Nucleus accumbens (tissue), 56 donors: ENCODE data around the gene SPDEF.

Experiments
- DNase-seq, 56 donors: peaks; one replicate each; lab custom pipeline; 2025; lab: John Stamatoyannopoulos, UW

The SPDEF gene

GRCh38 chr6:34547701-34548644, 8.2 kb downstream of the SPDEF start:
- DNase-seq: no peak

DNA sequence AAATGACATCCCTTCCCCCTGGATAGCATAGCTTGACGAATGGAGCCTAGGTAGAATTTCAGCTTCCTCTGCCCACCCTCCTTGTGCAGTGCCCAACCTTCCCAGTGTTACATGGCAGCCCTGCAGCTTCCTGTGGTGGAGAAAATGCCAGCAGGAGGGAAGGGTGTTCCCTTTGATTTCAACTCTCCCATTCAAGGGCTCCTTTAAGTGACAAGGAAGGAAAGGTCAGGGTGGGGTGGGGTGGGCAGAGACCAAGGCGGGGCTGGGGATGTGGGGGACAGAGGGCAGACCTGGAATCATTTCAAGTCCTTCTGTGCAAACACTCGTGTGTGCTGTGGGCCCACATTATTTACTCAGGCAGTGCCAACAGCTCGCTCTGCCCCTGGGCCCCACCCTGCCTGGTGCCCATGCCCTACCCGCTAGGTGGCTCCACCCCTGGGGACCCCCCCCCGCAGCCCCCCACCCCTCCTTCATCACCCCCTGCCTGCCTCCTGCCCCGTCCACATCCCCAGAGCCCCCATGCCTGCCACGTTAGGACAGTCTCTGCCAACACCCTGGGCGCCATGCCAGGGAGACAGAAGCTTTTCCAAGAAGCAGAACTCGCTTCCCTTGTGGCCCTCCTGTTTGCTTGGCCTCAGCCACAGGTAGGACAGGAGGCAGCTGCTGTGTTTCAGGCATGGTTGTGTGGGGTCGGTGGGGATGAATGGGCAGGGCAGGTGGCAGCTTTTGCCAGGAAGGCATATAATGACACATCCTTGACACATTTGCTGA, 9.4 kb downstream of the SPDEF start:
- DNase-seq: peak in 27 of 56 donors; percentile 2 to 73 (median 26)

- DNase-seq: no peak
Observed at GRCh38 chr6:34544776-34545471, 11.2 kb downstream of the SPDEF start.

DNA sequence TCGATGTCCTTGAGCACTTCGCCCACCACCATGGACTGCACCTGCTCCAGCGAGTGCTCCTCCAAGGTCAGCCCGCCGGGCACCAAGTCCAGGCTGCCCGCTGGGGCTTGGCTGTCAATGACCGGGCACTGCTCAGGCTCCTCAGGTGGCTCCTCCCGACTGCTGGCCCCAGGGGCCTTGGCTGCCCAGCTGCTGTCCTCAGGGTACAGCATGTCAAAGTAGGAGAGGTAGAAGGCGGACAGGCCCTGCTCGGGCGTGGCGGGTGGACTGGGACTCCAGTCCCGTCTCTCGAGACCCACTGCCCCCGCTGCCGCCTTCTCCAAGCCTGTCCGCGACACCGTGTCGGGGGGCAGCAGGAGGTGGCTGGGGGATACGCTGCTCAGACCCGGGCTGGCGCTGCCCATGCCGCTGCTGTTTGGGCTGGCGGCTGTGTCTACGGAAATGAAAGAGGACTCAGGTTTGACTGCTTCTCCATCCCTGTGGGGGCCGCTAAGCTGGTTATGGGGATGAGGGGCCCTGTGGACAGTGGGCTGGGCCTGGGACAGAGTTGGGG, 12.0 kb downstream of the SPDEF start:
- DNase-seq: no peak

DNA sequence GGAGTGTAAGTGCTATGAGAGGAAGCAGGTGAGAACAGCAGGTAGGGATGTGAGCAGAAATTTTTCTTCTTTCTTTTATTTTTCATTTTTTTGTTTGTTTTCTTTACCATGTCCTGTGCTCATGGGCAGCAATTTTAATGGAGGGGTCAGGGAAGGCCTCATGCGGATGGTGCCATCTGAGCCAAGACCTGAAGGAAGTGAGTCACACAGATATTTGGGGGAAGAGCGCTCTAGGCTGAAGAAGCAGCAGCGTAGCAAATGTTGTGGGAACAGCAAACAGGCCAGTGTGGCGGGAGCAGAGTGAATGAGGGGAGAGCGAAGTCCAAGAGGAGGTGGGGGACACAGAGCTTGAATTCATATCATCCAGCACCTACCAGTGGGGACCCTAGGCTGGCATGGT, 12.7 kb downstream of the SPDEF start:
- DNase-seq: no peak

- no peak for DNase-seq
Observed at GRCh38 chr6:34540841-34541240, 15.3 kb downstream of the SPDEF start.

DNA sequence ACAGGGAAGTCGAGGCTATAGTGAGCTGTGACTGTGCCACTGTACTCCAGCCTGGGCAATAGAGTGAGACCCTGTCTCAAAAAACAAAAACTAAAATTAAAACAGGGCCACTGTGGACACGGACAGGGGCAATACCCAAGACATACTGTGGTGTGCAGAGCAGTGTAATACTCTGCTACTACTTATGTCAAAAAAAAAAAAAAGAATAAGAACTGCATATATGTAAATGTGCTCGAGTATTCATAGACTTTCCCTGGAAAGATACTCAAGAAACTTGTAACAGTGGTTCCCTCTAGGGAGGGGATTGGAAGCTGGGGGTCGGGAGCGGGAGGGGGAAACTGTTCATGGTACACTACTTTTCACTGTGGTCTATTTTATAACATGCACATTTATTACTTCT, 15.9 kb downstream of the SPDEF start:
- no peak for DNase-seq

DNA sequence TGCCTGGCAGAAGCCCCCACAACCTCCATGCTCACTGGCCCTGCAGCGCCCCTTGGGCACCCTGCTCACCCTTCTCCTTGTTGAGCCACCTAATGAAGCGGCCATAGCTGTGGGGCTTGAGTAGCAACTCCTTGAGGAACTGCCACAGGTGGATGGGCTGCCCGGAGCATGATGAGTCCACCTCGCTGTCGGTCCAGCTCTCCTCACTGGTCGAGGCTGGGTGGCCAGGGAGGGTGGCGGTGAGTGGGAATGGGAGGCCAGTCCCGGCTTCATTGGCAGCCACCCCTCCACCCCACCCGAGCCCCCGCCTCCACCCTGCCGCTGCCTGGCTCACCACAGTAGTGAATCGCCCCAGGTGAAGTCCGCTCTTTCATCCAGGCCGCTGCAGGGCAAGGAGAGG, 16.9 kb downstream of the SPDEF start:
- no peak for DNase-seq

GRCh38 chr6:34538581-34538980, 17.5 kb downstream of the SPDEF start:
- DNase-seq: no peak

GRCh38 chr6:34537922-34538550, 18.1 kb downstream of the SPDEF start:
- no peak for DNase-seq

GRCh38 chr6:34536959-34537848, 18.9 kb downstream of the SPDEF start:
- DNase-seq: no peak

DNA sequence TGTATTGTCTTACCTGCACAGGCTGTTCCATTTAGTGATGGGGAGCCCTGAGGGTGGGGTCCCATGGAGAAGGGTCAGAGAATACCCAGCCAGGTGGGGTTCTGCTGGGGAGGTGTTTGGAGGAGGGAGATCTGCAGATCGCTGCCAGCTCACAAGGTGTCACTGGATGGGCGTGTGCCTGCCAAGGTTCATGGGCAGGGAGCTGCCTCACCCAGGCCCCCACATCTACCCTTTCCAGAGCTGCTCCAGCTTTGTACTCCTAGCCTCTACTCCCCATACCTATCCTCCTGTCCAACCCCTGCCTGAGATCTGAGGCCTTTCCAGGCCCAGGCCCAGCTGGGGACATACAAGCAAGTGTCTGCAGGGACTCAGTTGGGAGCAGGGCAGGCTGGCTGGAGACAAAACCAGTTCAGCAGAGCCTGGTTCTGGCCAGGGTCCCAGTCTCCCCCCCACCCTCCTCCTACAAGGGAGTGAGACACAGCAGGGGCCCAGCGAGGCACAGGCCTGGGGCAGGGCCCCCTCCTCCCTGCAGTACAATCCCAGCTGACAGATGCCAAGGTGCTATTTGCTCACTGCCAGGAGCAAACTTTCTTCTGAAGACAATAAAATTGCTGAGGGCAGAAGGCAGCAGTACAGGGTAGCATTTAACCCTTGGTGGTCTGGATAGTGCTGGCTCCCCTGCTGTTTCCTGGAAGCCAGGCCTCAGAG, 19.7 kb downstream of the SPDEF start:
- DNase-seq: peak in 17 of 56 donors; percentile 2 to 42 (median 17)

- peak in 1 of 56 donors; percentile 18 for DNase-seq
Observed at GRCh38 chr6:34535646-34536045, 20.5 kb downstream of the SPDEF start.

GRCh38 chr6:34535199-34535598, 20.9 kb downstream of the SPDEF start:
- DNase-seq: no peak

DNA sequence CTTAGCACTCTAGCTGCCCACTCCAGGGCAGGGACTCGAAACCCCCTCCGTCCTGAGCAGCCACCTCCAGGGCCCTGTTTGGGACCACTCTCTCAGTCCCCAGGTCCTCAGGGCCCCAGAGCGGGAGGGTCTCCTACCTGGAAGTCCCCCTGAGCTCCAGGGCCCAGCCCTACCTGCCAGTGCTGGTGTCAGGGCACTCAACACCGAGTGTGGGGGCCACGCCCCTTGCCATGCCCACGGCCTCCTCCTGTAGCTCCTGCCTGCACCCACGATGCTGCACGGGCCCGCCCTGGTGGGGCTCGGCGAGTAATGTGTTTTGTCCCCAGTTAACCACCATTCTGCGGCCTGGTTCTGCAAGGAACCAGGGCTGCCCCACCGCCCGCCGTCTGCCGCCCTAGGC, 21.5 kb downstream of the SPDEF start:
- DNase-seq: no peak

GRCh38 chr6:34534146-34534545, 22.0 kb downstream of the SPDEF start:
- DNase-seq: no peak

GRCh38 chr6:34532230-34532629, 23.9 kb downstream of the SPDEF start:
- no peak for DNase-seq

DNA sequence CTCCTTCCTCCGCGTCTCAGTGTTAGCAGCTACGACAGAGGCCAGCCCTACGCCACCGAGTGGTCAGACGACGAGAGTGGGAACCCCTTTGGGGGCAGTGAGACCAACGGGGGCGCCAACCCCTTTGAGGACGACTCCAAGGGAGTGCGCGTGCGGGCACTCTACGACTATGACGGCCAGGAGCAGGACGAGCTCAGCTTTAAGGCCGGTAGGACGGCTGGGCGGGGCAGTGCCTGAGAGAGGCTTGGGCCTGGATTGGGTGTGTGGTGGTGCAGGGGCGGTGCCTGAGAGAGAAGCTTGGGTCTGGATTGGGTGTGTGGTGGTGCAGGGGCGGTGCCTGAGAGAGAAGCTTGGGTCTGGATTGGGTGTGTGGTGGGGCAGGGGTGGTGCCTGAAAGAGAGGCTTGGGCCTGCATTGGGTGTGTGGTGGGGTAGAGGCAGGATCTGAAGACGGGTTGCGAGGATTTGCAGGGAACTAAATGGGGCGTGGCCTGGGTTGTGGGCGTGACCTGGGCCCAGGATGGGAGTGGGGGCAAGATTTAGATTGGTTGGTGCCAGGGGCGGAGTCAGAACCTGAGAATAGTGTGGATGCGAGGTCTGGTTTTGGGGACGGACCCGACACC, 24.4 kb downstream of the SPDEF start:
- DNase-seq: peak in 49 of 56 donors; percentile 4 to 96 (median 57)
